Measurements from ENCODE around the gene GALNT2. TPM values are rescaled to one million over a fixed set of nuclear protein-coding genes. Genes with fewer than 3 reads are reported as not detected.

The GALNT2 gene
- total and polyA plus RNA-seq, 2 donors (not counting 1 experiment from before 2014, with no cell fraction given): 19.0 to 184 TPM

DNA sequence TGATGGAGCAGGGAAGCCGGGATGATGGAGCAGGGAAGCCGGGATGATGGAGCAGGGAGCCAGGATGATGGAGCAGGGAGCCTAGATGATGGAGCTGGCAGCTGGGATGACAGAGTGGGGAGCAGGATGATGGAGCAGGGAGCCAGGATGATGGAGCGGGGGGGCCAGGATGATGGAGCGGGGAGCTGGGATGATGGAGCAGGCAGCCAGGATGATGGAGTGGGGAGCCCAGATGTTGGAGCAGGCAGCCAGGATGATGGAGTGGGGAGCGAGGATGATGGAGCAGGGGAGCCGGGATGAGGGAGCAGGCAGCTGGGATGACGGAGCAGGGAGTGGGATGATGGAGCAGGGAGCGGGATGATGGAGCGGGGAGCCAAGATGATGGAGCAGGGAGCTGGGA lies 16.0 kb downstream of the GALNT2 start:
- Mint-ChIP-seq H3K4me3 (no peak overlapping the region), H3K27me3 (no peaks in the 10 kb centered on the region), H3K27ac (peak overlapping the region; percentile 66), H3K4me1 (peaks cover 59% of the 10 kb centered on the region), H3K9me3 (ENCODE audit: insufficient read depth) (no peaks in the 10 kb centered on the region)
- ATAC-seq (ENCODE audit: low read depth) (no peak), DNase-seq (no peak)
- peak overlapping the region in 1 of 2 donors; percentile 70 for H3K27ac ChIP-seq (ENCODE audit: low read length in 2 of 2)
- peaks cover 0 to 13% (median 6%) of the 10 kb centered on the region in 3 donors for H3K9me3 ChIP-seq (ENCODE audit: control extremely low read depth in 1 of 3, control insufficient read depth in 2 of 3, insufficient read depth in 1 of 3, low read length in 2 of 3)
- intact Hi-C loops (cut with micrococcal nuclease): no loop called here
- WGBS (ENCODE audit: insufficient coverage): 97% methylated on average over 9 of the region's 9 CpGs
- ChIA-PET POLR2A (interaction anchor here (0.8 kb wide), 1 partner anchor 191 kb away, joined by 4 read pairs; no protein-coding TSS in a partner anchor), CTCF (no interaction called here)
- H3K4me2 ChIP-seq (replicated peaks; ENCODE audit: low read depth, low read length, poor library complexity, severe bottlenecking): no peak overlapping the region
- H2AFZ ChIP-seq (ENCODE audit: insufficient read depth, low read depth, low read length, poor library complexity, severe bottlenecking): no peak overlapping the region
- no peak overlapping the region for H3K9ac ChIP-seq (ENCODE audit: low read length)
- peaks cover 83% of the 10 kb centered on the region for H4K20me1 ChIP-seq (ENCODE audit: control insufficient read depth, insufficient read depth, low read length, poor library complexity, severe bottlenecking)
- no peaks in the 10 kb centered on the region for H3K27me3 ChIP-seq (replicated peaks in 1 of 4; ENCODE audit: control extremely low read depth in 1 of 4, control insufficient read depth in 3 of 4, insufficient read depth in 4 of 4, low read length in 3 of 4)
- H3K4me1 ChIP-seq (ENCODE audit: control insufficient read depth in 2 of 2, insufficient read depth in 2 of 2, low read length in 2 of 2): peaks cover 15 to 18% of the 10 kb centered on the region in 2 donors
- H3K4me3 ChIP-seq (ENCODE audit: control extremely low read depth in 1 of 5, extremely low read depth in 1 of 5, insufficient read depth in 1 of 5, low read depth in 2 of 5, low read length in 4 of 5): no peak overlapping the region
- peaks cover 88% of the 10 kb centered on the region for H3K79me2 ChIP-seq (ENCODE audit: control insufficient read depth, insufficient read depth, low read length)
- no peak for TF ChIP-seq EZH2 (IDR thresholded peaks at IDR 0.05; ENCODE audit: borderline replicate concordance, insufficient read depth, low read depth, low read length, poor library complexity, severe bottlenecking)
- TF ChIP-seq, protein P1, sequence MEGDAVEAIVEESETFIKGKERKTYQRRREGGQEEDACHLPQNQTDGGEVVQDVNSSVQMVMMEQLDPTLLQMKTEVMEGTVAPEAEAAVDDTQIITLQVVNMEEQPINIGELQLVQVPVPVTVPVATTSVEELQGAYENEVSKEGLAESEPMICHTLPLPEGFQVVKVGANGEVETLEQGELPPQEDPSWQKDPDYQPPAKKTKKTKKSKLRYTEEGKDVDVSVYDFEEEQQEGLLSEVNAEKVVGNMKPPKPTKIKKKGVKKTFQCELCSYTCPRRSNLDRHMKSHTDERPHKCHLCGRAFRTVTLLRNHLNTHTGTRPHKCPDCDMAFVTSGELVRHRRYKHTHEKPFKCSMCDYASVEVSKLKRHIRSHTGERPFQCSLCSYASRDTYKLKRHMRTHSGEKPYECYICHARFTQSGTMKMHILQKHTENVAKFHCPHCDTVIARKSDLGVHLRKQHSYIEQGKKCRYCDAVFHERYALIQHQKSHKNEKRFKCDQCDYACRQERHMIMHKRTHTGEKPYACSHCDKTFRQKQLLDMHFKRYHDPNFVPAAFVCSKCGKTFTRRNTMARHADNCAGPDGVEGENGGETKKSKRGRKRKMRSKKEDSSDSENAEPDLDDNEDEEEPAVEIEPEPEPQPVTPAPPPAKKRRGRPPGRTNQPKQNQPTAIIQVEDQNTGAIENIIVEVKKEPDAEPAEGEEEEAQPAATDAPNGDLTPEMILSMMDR (IDR thresholded peaks at IDR 0.05): no peak
- no peaks in the 10 kb centered on the region for H3K36me3 ChIP-seq (replicated peaks in 1 of 2; ENCODE audit: control extremely low read depth in 1 of 2, control insufficient read depth in 1 of 2, extremely low read depth in 1 of 2, insufficient read depth in 2 of 2, low read length in 1 of 2)

DNA sequence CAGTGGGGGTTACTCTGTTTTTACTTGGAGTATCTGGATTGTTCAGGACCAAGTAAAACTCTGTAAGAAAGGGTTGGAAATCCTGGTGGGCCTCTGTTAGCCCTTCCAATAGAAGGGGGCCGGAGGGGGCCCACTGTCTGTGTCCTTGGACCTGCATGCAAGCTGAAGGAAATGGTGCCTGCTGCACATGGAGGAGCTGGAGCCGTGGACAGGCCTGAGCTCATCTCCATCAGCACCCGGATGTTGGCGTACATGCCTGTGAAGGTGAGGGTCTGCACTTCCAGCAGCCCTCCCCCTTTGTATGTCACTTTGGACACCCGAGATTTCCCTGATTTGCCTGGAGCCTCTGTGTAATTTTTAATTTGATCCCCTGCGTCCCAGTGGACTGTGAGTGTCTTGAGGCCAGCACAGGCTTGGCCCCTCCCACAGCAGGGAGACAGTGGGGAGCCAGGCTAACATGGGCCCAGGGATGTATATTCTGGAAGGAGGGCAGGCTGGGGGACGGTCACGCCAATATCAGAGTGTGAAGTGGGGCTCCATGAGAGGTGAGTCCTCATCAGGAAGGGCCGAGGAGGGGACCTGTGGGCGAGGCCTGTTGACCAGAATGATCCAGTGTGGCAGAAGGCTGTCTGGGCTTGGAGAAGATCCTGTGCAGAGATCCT lies 16.8 kb downstream of the GALNT2 start:
- Histone ChIP-seq H3K79me2 (ENCODE audit: control insufficient read depth, insufficient read depth, low read length) (peaks cover 96% of the 10 kb centered on the region), H3K9me3 (ENCODE audit: control extremely low read depth in 1 of 3, control insufficient read depth in 2 of 3, insufficient read depth in 1 of 3, low read length in 2 of 3) (peaks cover 0 to 13% (median 6%) of the 10 kb centered on the region in 3 donors), H4K20me1 (ENCODE audit: control insufficient read depth, insufficient read depth, low read length, poor library complexity, severe bottlenecking) (peaks cover 91% of the 10 kb centered on the region), H3K36me3 (replicated peaks in 1 of 2; ENCODE audit: control extremely low read depth in 1 of 2, control insufficient read depth in 1 of 2, extremely low read depth in 1 of 2, insufficient read depth in 2 of 2, low read length in 1 of 2) (no peaks in the 10 kb centered on the region), H3K4me2 (replicated peaks; ENCODE audit: low read depth, low read length, poor library complexity, severe bottlenecking) (no peak overlapping the region), H2AFZ (ENCODE audit: insufficient read depth, low read depth, low read length, poor library complexity, severe bottlenecking) (no peak overlapping the region), H3K27me3 (replicated peaks in 1 of 4; ENCODE audit: control extremely low read depth in 1 of 4, control insufficient read depth in 3 of 4, insufficient read depth in 4 of 4, low read length in 3 of 4) (no peaks in the 10 kb centered on the region), H3K9ac (ENCODE audit: low read length) (no peak overlapping the region), H3K27ac (ENCODE audit: low read length in 2 of 2) (no peak overlapping the region), H3K4me3 (ENCODE audit: control extremely low read depth in 1 of 5, extremely low read depth in 1 of 5, insufficient read depth in 1 of 5, low read depth in 2 of 5, low read length in 4 of 5) (no peak overlapping the region), H3K4me1 (ENCODE audit: control insufficient read depth in 2 of 2, insufficient read depth in 2 of 2, low read length in 2 of 2) (peaks cover 15 to 18% of the 10 kb centered on the region in 2 donors)
- WGBS (ENCODE audit: insufficient coverage): 95% methylated on average over 8 of the region's 10 CpGs
- Mint-ChIP-seq H3K27ac (peak overlapping the region; percentile 67), H3K9me3 (ENCODE audit: insufficient read depth) (no peaks in the 10 kb centered on the region), H3K4me1 (peaks cover 60% of the 10 kb centered on the region), H3K4me3 (peak overlapping the region; percentile 17), H3K27me3 (no peaks in the 10 kb centered on the region)
- TF ChIP-seq EZH2 (IDR thresholded peaks at IDR 0.05; ENCODE audit: borderline replicate concordance, insufficient read depth, low read depth, low read length, poor library complexity, severe bottlenecking): no peak
- TF ChIP-seq, protein P1 (IDR thresholded peaks at IDR 0.05): no peak
- POLR2A ChIA-PET: no interaction called here
- no peak for DNase-seq
- intact Hi-C loops (cut with micrococcal nuclease): no loop called here
- ATAC-seq (ENCODE audit: low read depth): no peak
- CTCF ChIA-PET: interaction anchor here (1.4 kb wide), 1 partner anchor 26 kb away, joined by 3 read pairs; no protein-coding TSS in a partner anchor
